ENCODE measurements around the gene PPCS. TPM values are rescaled to one million over a fixed set of nuclear protein-coding genes. Genes with fewer than 3 reads are reported as not detected.

Gene PPCS
- total and polyA plus RNA-seq, 2 of the 8 experiments (the other 6 are each of a cell fraction or from before 2014, with no cell fraction given) = 24.5 to 35.3 TPM

- TF ChIP-seq GTF2F1 (IDR thresholded peaks at IDR 0.05; ENCODE audit: borderline replicate concordance, low read depth, low read length) (no peak), EGR1 (IDR thresholded peaks at IDR 0.05; ENCODE audit: borderline replicate concordance, low read depth, low read length) (no peak), JUN (IDR thresholded peaks at IDR 0.05; ENCODE audit: low read depth, low read length) (no peak), TCF12 (IDR thresholded peaks at IDR 0.05; ENCODE audit: low read depth, low read length) (no peak), E2F6 (IDR thresholded peaks at IDR 0.05) (no peak), ZNF274 (IDR thresholded peaks at IDR 0.05; ENCODE audit: borderline replicate concordance, extremely low read depth, low read length) (no peak)
Measured at GRCh38 chr1:42420121-42420520, 36.2 kb upstream of the PPCS start (continued).
